ENCODE measurements around the gene TARS2.

DNA sequence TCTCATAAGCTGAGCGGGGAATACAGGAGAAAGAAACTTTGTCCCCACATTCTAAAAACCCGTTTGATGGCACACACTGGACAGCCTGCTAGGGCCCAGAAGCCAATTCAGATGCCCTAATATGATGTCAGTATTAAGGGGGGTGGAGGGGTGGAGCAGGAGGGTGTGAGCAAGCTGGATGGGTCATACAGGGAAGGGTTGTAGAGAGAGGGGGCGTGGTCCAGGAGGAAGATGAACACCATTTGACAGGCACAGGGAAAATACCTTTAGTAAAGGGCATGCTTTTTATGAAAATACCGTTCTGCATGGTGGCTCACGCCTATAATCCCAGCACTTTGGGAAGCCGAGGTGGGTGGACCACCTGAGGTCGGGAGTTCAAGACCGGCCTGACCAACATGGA lies 6.0 kb downstream of the TARS2 start:
- TF ChIP-seq EZH2phosphoT487 (IDR thresholded peaks at IDR 0.05; ENCODE audit: low read length) (no peak), EZH2 (optimal IDR thresholded peaks at IDR 0.05; ENCODE audit: low read depth, low read length) (no peak)
- TF ChIP-seq, protein P1, sequence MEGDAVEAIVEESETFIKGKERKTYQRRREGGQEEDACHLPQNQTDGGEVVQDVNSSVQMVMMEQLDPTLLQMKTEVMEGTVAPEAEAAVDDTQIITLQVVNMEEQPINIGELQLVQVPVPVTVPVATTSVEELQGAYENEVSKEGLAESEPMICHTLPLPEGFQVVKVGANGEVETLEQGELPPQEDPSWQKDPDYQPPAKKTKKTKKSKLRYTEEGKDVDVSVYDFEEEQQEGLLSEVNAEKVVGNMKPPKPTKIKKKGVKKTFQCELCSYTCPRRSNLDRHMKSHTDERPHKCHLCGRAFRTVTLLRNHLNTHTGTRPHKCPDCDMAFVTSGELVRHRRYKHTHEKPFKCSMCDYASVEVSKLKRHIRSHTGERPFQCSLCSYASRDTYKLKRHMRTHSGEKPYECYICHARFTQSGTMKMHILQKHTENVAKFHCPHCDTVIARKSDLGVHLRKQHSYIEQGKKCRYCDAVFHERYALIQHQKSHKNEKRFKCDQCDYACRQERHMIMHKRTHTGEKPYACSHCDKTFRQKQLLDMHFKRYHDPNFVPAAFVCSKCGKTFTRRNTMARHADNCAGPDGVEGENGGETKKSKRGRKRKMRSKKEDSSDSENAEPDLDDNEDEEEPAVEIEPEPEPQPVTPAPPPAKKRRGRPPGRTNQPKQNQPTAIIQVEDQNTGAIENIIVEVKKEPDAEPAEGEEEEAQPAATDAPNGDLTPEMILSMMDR (IDR thresholded peaks at IDR 0.05; ENCODE audit: low read length), result no peak
